HG03521 (cell line): Measurements from ENCODE around the gene MLPH.

Source experiments
- ATAC-seq: cut with Tn5 transposase; IDR thresholded peaks from one replicate; pipeline ENCODE4 v1.9.1; 2021; ENCODE audit warnings: mild to moderate bottlenecking, moderate library complexity; ENCODE audit not compliant: unreplicated experiment

MLPH gene

GRCh38 chr2:237495521-237496117 lies 8.6 kb downstream of the MLPH start:
- ATAC-seq, result no peak

GRCh38 chr2:237496428-237496827 lies 9.4 kb downstream of the MLPH start:
- ATAC-seq, result no peak

- ATAC-seq, result no peak
These were observed 10.2 kb downstream of the MLPH start for GRCh38 chr2:237497009-237497837.

- no peak for ATAC-seq
These were observed 10.8 kb downstream of the MLPH start for GRCh38 chr2:237497838-237498186.

- no peak for ATAC-seq
These were observed 11.3 kb downstream of the MLPH start for GRCh38 chr2:237498341-237498740.

- ATAC-seq, result no peak
These were observed 13.8 kb downstream of the MLPH start for GRCh38 chr2:237500681-237501424.

GRCh38 chr2:237501892-237502513 lies 15.0 kb downstream of the MLPH start:
- ATAC-seq, result no peak

- ATAC-seq, result no peak
These were observed 16.1 kb downstream of the MLPH start for GRCh38 chr2:237503201-237503600.

GRCh38 chr2:237505188-237505939 lies 18.3 kb downstream of the MLPH start:
- ATAC-seq, result no peak

GRCh38 chr2:237507512-237507911 lies 20.5 kb downstream of the MLPH start:
- no peak for ATAC-seq

- ATAC-seq, result no peak
These were observed 21.3 kb downstream of the MLPH start for GRCh38 chr2:237508361-237508760.

GRCh38 chr2:237509151-237509550 lies 22.1 kb downstream of the MLPH start:
- ATAC-seq, result no peak

- ATAC-seq, result no peak
These were observed 22.9 kb downstream of the MLPH start for GRCh38 chr2:237509905-237510304.

GRCh38 chr2:237510502-237511217 lies 23.6 kb downstream of the MLPH start:
- ATAC-seq, result no peak

GRCh38 chr2:237511433-237511832 lies 24.4 kb downstream of the MLPH start:
- ATAC-seq, result no peak

GRCh38 chr2:237511885-237512405 lies 24.9 kb downstream of the MLPH start:
- ATAC-seq, result no peak

GRCh38 chr2:237512774-237513466 lies 25.9 kb downstream of the MLPH start:
- ATAC-seq, result no peak

GRCh38 chr2:237513693-237514092 lies 26.6 kb downstream of the MLPH start:
- no peak for ATAC-seq

GRCh38 chr2:237514474-237515130 lies 27.6 kb downstream of the MLPH start:
- no peak for ATAC-seq
